Upper lobe of right lung (tissue), 1 donor: Measurements from ENCODE around the gene HLA-DQB2. TPM values are rescaled to one million over a fixed set of nuclear protein-coding genes. Genes with fewer than 3 reads are reported as not detected.
A peak's percentile ranks its signal among the peaks of the same experiment; 100 is the strongest.

Experiments used
- ATAC-seq: fragments of 200-7000 bp; cut with Tn5 transposase; one replicate; pipeline ENCODE4 v1.9.1; 2020; ENCODE audit warnings: mild to moderate bottlenecking, moderate library complexity
- DNase-seq: peaks from one replicate; pipeline ENCODE4 v3.0.0-alpha.2; 2020
- H3K27ac ChIP-seq: fragments of 200-600 bp; one replicate; pipeline ENCODE4 v1.8.0; 2022
- H3K27me3 ChIP-seq: fragments of 200-600 bp; one replicate; pipeline ENCODE4 v1.8.0; 2022; ENCODE audit warnings: mild to moderate bottlenecking
- H3K36me3 ChIP-seq: fragments of 200-600 bp; one replicate; pipeline ENCODE4 v1.8.0; 2022
- H3K4me1 ChIP-seq: fragments of 200-600 bp; one replicate; pipeline ENCODE4 v1.8.0; 2022
- H3K4me3 ChIP-seq: fragments of 200-600 bp; one replicate; pipeline ENCODE4 v1.8.0; 2022; ENCODE audit warnings: mild to moderate bottlenecking
- H3K9me3 ChIP-seq: fragments of 200-600 bp; one replicate; pipeline ENCODE4 v1.8.0; 2022
- CTCF ChIP-seq: fragments of 200-600 bp; IDR thresholded peaks from one replicate; pipeline ENCODE4 v1.8.0; 2022; ENCODE audit warnings: antibody characterized with exemption
- intact Hi-C: fragments of 100-400 bp; cut with DNase I; formaldehyde crosslinking; loops from one replicate; pipeline ENCODE4 v1.11.0; 2022
- total RNA-seq: library from RNA; stranded (reverse); fragmentation: NEBNext Ultra II Directional; extraction: Animal tissue kit (Norgen Biotek cat#: 25700); gene quantifications from one replicate; pipeline ENCODE4 v1.2.1, GENCODE V29; 2021
- donor health status: DM: no; HTN: yes; CAD: no; lungs with severe emphysema.

The HLA-DQB2 gene
- total RNA-seq, 1 donor from 2014 or later, result 62.8 TPM

DNA sequence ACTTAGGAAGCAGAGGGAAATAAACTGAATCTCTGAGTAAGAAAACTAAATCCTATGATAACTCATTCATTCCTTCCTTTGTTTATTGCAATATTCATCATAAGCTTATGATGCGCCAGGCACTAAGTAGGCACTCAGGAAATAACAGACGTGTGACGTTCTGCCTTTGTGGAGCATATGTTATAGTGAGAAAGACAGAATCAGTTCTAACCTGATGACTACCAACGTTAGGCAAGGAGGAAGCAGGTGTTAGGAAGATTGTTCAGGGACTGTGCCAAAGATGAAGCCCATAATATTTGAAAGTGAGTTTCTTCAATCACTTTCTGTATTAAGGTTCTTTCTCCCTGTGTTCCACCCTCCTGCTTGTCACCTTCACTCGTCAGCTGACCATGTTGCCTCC is 18.6 kb downstream of the HLA-DQB2 start:
- Histone ChIP-seq H3K27me3 (peaks cover 5% of the 10 kb centered on the region), H3K4me1 (no peaks in the 10 kb centered on the region), H3K36me3 (no peaks in the 10 kb centered on the region), H3K9me3 (no peaks in the 10 kb centered on the region), H3K27ac (no peak overlapping the region), H3K4me3 (no peak overlapping the region)
- intact Hi-C loops, result no loop called here
- DNase-seq, result no peak
- no peak for TF ChIP-seq CTCF
- ATAC-seq, result no peak

DNA sequence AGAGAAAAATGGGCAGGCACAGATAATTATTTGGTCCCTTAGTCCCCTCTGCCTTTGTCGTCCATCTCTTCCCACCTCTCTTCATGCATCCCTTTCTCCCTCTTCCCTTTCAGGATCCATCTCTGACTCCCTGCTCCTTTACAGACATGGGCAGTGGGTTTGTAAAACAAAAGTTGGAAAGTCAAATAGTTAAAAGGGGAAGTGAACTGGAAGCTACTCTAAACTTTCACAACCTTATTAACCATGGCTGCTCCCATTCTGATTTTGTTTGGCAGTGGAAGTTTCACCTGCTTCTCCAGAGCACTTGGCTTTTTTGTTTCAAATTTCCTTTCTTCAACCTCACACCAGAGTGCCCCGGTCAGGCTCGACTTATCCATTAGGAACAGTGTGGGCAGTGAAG is 21.0 kb downstream of the HLA-DQB2 start:
- Histone ChIP-seq H3K9me3 (no peaks in the 10 kb centered on the region), H3K36me3 (no peaks in the 10 kb centered on the region), H3K27me3 (no peaks in the 10 kb centered on the region), H3K27ac (no peak overlapping the region), H3K4me1 (no peaks in the 10 kb centered on the region), H3K4me3 (no peak overlapping the region)
- TF ChIP-seq CTCF, result no peak
- intact Hi-C loops, result no loop called here
- ATAC-seq, result no peak
- DNase-seq, result no peak

DNA sequence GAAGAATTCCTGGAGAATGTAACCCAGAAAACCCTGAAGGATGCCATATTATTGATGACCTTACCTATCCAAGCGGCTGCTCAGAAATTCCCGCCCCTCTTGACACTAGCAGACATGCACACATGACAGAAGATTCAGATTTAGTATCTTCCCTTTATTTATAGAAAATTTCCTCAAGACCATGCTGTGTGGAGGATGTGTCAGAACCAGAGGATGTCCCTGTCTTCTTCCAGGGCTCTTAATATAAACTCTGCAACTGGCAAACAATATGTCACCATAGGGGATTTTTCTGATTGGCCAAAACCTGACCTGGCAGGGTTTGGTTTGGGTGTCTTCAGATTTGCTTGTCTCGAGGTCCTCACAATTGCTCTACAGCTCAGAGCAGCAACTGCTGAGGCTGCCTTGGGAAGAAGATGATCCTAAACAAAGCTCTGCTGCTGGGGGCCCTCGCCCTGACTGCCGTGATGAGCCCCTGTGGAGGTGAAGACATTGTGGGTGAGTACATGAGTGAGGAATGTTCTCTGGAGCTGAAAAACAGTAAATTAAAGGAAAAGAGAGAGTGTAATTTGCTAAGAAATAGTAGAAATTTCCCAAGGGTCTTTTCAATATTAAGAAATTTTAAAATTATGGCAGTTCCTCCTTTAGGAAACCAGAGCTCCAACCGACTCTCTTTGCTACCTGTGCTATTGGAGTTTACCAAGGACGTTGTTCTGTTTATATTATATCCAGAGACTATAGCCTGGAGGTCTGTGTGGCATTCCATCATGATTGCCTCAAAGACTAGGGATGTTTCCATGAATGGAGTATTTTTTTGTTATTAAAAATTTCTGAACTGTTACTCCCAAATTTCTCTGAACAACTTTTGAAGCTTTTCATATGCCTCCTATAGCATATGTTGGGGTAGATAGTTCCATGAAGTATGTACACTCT is 22.0 kb downstream of the HLA-DQB2 start, which contains the start of gene HLA-DQA2:
TSS of gene HLA-DQA2 (plus strand) at position 361 of the 930 bp plus-strand sequence. CDS start at position 414, 53 bp downstream.
- no peaks in the 10 kb centered on the region for H3K36me3 ChIP-seq
- H3K4me3 ChIP-seq, result no peak within 1 kb of the TSS
- no peaks in the 10 kb centered on the region for H3K27me3 ChIP-seq
- ATAC-seq, result peak; percentile 42
- H3K4me1 ChIP-seq, result no peaks in the 10 kb centered on the region
- intact Hi-C loops, result no loop called here
- no peak for DNase-seq
- no peak within 1 kb of the TSS for H3K27ac ChIP-seq
- H3K9me3 ChIP-seq, result no peaks in the 10 kb centered on the region
- no peak for TF ChIP-seq CTCF

DNA sequence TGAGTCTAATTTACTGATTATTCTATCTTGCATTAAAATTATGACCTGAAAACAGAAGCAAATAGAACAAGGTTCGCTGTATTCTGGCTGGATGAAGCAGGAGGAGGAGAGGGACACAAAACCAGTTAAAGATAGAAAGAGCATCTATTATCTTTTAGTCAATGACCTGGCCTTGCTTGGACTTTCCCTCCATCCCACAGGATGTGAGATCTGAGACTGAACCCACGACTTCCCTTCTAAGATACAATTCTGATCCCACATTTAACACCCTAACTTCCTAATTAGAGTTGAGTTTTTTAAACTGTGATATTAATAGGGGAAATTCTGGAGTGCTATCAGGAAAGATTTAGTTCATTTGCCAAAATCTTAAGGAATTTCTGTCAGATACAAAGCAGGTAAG is 25.2 kb downstream of the HLA-DQB2 start:
- H3K27ac ChIP-seq, result no peak overlapping the region
- no peak for ATAC-seq
- TF ChIP-seq CTCF, result no peak

DNA sequence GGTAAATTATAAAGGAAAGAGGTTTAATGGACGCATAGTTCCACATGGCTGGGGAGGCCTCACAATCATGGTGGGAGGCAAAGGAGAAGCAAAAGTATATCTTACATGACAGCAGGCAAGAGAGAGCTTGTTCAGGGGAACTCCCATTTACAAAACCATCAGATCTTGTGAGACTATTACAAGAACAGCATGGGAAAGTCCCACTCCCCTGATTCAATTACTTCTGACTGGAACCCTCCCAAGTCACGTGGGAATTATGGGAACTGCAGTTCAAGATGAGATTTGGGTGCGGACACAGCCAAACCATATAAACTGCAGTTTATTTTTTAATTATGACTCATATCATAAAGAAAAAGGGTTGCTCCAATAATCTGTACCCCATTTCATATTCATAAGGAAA is 44.5 kb downstream of the HLA-DQB2 start:
- no peak for DNase-seq
- no peak overlapping the region for H3K4me3 ChIP-seq
- intact Hi-C loops, result no loop called here
- no peak for ATAC-seq
- TF ChIP-seq CTCF, result no peak
- H3K27ac ChIP-seq, result no peak overlapping the region
- no peaks in the 10 kb centered on the region for H3K9me3 ChIP-seq
- H3K36me3 ChIP-seq, result no peaks in the 10 kb centered on the region
- no peaks in the 10 kb centered on the region for H3K4me1 ChIP-seq
- no peaks in the 10 kb centered on the region for H3K27me3 ChIP-seq

More for the DNA sequence above, 25.2 kb downstream of the HLA-DQB2 start:
- no peaks in the 10 kb centered on the region for H3K9me3 ChIP-seq
- DNase-seq, result no peak
- no peaks in the 10 kb centered on the region for H3K4me1 ChIP-seq
- H3K4me3 ChIP-seq, result no peak overlapping the region
- intact Hi-C loops, result no loop called here
- no peaks in the 10 kb centered on the region for H3K36me3 ChIP-seq
- H3K27me3 ChIP-seq, result no peaks in the 10 kb centered on the region
